GM12873 (cell line): Measurements from ENCODE around the gene GRM4.

ENCODE experiments used
- TF ChIP-seq, protein P1 (sequence below): IDR thresholded peaks from 2 replicates; pipeline ENCODE4 v1.5.1; 2012; ENCODE audit warnings: low read depth, mild to moderate bottlenecking, moderate library complexity, low read length, control low read depth; ENCODE audit not compliant: insufficient read depth; ENCODE audit errors: missing control alignments

The GRM4 gene

DNA sequence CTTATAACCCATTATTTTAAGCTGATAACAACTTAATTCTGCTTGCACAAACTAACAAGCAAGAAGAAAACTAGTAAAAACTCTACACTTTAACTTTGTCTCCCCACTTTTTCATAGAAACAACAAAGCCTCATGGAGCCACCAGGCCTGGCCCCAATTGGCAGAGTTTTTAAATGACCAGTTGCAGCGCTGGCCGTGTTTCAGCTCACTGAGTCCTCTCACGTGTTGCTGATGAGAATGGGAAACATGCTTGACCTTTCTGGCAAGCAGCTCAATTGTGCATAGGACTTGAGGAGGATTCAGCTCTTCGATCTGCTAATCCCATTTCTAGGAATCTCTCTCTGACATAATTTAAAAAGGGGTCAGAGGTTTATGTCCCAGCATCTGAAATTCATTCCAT is 24.5 kb upstream of the GRM4 start:
- TF ChIP-seq, protein P1, sequence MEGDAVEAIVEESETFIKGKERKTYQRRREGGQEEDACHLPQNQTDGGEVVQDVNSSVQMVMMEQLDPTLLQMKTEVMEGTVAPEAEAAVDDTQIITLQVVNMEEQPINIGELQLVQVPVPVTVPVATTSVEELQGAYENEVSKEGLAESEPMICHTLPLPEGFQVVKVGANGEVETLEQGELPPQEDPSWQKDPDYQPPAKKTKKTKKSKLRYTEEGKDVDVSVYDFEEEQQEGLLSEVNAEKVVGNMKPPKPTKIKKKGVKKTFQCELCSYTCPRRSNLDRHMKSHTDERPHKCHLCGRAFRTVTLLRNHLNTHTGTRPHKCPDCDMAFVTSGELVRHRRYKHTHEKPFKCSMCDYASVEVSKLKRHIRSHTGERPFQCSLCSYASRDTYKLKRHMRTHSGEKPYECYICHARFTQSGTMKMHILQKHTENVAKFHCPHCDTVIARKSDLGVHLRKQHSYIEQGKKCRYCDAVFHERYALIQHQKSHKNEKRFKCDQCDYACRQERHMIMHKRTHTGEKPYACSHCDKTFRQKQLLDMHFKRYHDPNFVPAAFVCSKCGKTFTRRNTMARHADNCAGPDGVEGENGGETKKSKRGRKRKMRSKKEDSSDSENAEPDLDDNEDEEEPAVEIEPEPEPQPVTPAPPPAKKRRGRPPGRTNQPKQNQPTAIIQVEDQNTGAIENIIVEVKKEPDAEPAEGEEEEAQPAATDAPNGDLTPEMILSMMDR: no peak

DNA sequence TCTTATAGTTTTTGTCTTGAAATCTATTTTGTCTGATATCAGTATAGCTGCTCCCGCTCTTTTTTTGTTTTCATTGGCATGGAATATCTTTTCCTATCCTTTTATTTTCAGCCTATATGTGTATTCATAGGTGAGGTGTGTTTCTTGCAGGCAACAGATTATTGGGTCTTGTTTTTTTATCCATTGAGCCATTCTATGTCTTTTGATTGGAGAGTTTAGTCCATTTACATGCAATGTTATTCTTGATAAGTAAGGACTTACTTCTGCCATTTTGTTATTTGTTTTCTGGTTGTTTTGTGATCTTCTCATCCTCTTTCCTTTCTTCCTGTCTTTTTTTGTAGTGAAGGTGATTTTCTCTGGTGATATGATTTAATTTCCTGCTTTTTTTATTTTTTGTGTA is 24.0 kb upstream of the GRM4 start:
- TF ChIP-seq, protein P1: no peak

DNA sequence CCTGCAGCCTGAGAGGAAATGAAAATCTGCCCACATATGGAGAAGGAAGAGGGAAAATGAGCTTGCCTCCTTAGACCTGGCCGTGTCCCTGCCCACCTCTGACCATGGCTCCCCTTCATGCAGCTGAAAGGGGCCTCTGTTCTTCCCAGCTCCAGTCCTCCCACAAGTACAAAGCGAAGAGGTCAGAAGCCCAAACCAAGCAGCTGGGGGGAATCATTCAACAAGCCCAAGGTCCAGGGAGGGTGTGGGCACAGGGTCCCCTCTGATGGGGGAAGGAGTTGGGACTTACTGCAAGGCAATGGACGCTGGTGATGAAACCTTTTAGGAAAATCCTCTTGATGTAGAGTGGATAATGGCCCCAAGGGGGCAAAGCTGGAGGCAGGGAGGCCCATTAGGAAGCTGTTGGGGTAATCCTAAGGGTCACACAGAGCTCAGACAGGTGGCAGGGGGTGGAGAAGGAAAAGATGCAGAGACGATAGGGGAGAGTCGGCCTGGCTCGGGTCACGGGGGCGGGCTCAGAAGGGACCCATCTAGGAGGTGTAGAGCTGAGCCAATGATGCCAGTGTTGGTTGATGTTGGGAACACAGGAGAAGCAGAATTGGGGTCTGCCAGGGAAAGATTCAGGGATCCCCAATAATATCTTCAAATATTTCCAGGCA is 16.1 kb upstream of the GRM4 start:
- TF ChIP-seq, protein P1: no peak

DNA sequence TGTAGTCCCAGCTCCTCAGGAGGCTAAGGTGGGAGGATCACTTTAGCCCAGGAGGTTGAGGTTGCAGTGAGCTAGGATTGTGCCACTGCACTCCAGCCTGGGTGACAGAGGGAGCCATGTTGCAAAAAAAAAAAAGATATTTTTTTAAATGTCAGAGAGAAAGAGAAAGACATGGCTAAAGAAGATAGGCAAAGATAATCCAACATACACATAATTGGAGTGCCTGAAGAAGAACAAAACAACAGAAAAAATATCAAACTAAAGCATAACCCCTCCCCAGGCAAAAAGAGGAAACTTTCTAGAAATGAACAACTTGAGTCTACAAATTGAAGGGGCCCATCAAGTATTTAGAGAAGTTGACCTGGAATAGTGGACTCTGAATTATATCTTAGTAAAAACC is 14.0 kb upstream of the GRM4 start:
- TF ChIP-seq, protein P1: no peak

DNA sequence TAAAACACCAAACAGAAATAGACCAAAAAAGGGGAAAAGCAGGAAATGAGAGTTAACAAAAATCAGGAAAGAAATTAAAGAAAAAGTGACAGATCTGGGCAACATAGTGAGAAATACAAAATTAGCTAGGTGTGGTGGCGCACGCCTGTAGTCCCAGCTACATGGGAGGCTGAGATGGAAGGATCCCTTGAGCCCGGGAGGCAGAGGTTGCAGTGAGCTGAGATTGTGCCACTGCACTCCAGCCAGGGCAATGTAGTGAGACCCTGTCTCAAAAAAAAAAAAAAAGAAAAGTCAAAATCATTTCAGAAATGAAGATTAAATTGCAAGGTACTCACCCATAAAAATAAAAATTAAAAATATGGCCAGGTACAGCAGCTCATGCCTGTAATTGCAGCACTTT is 13.0 kb upstream of the GRM4 start:
- TF ChIP-seq, protein P1: no peak

DNA sequence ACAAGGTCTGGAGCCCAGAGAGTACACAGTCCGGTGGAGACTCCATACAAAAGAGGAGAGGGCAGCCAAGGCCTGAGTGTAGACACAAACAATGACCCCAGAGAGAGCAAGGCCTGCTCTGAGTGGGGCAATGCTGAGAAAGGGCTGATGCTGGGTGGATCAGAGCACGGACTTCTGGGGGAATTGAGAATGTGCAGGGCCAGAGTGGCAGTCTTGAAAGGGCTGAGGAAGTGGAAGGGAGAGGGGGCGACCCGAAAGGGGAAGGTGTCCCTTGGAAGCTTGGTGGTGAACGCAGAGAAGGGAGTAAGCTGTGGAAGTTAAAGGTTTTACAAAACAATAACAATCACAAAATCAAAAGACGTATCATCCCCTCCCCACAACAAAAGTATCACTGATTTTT is 12.0 kb upstream of the GRM4 start:
- TF ChIP-seq, protein P1: no peak

DNA sequence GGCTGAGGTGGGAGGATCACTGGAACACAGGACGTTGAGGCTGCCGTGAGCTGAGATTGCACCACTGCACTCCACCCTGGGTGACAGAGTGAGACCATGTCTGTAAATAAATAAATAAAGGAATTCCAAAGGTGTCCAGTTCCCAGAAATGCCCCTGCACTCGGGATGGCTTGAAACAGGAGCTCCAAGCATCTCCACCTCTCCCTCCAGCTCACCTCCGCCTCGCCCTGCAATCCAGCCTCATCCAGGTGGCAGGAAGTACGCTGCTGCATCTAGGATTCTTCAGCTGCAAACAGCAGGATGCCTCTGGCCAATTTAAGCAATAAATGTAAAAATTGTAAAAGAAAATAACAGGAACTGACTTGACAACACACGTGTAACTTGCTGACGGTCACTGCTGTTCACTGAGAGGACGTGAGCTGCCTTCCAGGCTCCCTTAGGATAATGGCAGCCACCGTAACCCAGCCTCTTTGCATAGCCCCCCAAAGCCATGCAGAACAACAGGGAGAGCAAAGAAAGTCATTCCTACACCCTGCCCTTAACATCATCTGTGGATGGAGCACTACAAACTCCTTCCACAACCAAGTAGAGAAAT is 11.4 kb upstream of the GRM4 start:
- TF ChIP-seq, protein P1: no peak
